ENCODE data around the gene SLC43A1. TPM values are rescaled to one million over a fixed set of nuclear protein-coding genes. Genes with fewer than 3 reads are reported as not detected.

Gene SLC43A1
- total RNA-seq, 1 donor from 2014 or later: 4.3 TPM

GRCh38 chr11:57481315-57481714 lies 34.2 kb downstream of the SLC43A1 start:
- no peak for DNase-seq
- intact Hi-C loops (cut with micrococcal nuclease): no loop called here

GRCh38 chr11:57480409-57481137 lies 34.9 kb downstream of the SLC43A1 start:
- Histone ChIP-seq H3K27me3 (ENCODE audit: low read depth) (peaks cover 71% of the 10 kb centered on the region), H3K36me3 (peaks cover 18% of the 10 kb centered on the region), H3K4me1 (peaks cover 31% of the 10 kb centered on the region), H3K9me3 (replicated peaks) (no peaks in the 10 kb centered on the region), H3K27ac (replicated peaks) (no peak overlapping the region), H3K4me3 (no peak overlapping the region)
- DNase-seq: peak; percentile 66
- intact Hi-C loops (cut with micrococcal nuclease): no loop called here
- TF ChIP-seq CTCF (IDR thresholded peaks at IDR 0.05; ENCODE audit: borderline replicate concordance): peak; percentile 87

More at GRCh38 chr11:57481315-57481714, 34.2 kb downstream of the SLC43A1 start:
- no peak for TF ChIP-seq CTCF (IDR thresholded peaks at IDR 0.05; ENCODE audit: borderline replicate concordance)
- Histone ChIP-seq H3K4me1 (peaks cover 24% of the 10 kb centered on the region), H3K27ac (replicated peaks) (no peak overlapping the region), H3K4me3 (no peak overlapping the region), H3K9me3 (replicated peaks) (no peaks in the 10 kb centered on the region), H3K36me3 (peaks cover 24% of the 10 kb centered on the region), H3K27me3 (ENCODE audit: low read depth) (peaks cover 71% of the 10 kb centered on the region)

- Histone ChIP-seq H3K9me3 (replicated peaks) (no peaks in the 10 kb centered on the region), H3K27ac (replicated peaks) (no peak overlapping the region), H3K36me3 (peaks cover 12% of the 10 kb centered on the region), H3K27me3 (ENCODE audit: low read depth) (peaks cover 67% of the 10 kb centered on the region), H3K4me3 (no peak overlapping the region), H3K4me1 (peaks cover 38% of the 10 kb centered on the region)
- no peak for DNase-seq
- intact Hi-C loops (cut with micrococcal nuclease): no loop called here
- no peak for TF ChIP-seq CTCF (IDR thresholded peaks at IDR 0.05; ENCODE audit: borderline replicate concordance)
These were observed 35.6 kb downstream of the SLC43A1 start for GRCh38 chr11:57479911-57480310.

- intact Hi-C loops (cut with micrococcal nuclease): no loop called here
- H3K27ac ChIP-seq (replicated peaks): no peak overlapping the region
- H3K27me3 ChIP-seq (ENCODE audit: low read depth): peaks cover 68% of the 10 kb centered on the region
- no peak for TF ChIP-seq CTCF (IDR thresholded peaks at IDR 0.05; ENCODE audit: borderline replicate concordance)
- DNase-seq: no peak
- H3K4me1 ChIP-seq: peaks cover 46% of the 10 kb centered on the region
- peaks cover 4% of the 10 kb centered on the region for H3K36me3 ChIP-seq
- no peaks in the 10 kb centered on the region for H3K9me3 ChIP-seq (replicated peaks)
- H3K4me3 ChIP-seq: no peak overlapping the region
These were observed 36.4 kb downstream of the SLC43A1 start for GRCh38 chr11:57479021-57479663.

GRCh38 chr11:57477507-57478189 lies 37.9 kb downstream of the SLC43A1 start:
- Histone ChIP-seq H3K36me3 (no peaks in the 10 kb centered on the region), H3K4me1 (peaks cover 38% of the 10 kb centered on the region), H3K27ac (replicated peaks) (no peak overlapping the region), H3K4me3 (no peak overlapping the region), H3K9me3 (replicated peaks) (no peaks in the 10 kb centered on the region), H3K27me3 (ENCODE audit: low read depth) (peaks cover 57% of the 10 kb centered on the region)
- intact Hi-C loops (cut with micrococcal nuclease): no loop called here
- no peak for TF ChIP-seq CTCF (IDR thresholded peaks at IDR 0.05; ENCODE audit: borderline replicate concordance)
- DNase-seq: no peak
